Mesothelial cell of epicardium (in vitro differentiated cells): ENCODE data around the gene ECI1. TPM values are rescaled to one million over a fixed set of nuclear protein-coding genes. Genes with fewer than 3 reads are reported as not detected.
"Not testable (repeated sequence)": the region's sequence is repeated elsewhere in the genome, so short reads cannot be mapped to it uniquely, and the experiment has no call there.

ENCODE experiments used
- DNase-seq, 2 experiments: peaks; one replicate each; pipeline ENCODE4 v3.0.0; 2021; ENCODE audit warnings: low spot score in 2 of 2; ENCODE audit not compliant: unreplicated experiment in 2 of 2
- H3K27ac Mint-ChIP-seq: 2 replicates; pipeline ENCODE4 v1.8.0; 2021; ENCODE audit warnings: mixed read lengths
- H3K27me3 Mint-ChIP-seq: 2 replicates; pipeline ENCODE4 v1.8.0; 2021; ENCODE audit warnings: low read depth, mixed read lengths
- H3K36me3 Mint-ChIP-seq: 2 replicates; pipeline ENCODE4 v1.8.0; 2021; ENCODE audit warnings: mixed read lengths
- H3K4me1 Mint-ChIP-seq: 2 replicates; pipeline ENCODE4 v1.8.0; 2021; ENCODE audit warnings: mixed read lengths
- H3K4me3 Mint-ChIP-seq: 2 replicates; pipeline ENCODE4 v1.8.0; 2021; ENCODE audit warnings: mild to moderate bottlenecking, moderate library complexity, mixed read lengths
- H3K9me3 Mint-ChIP-seq: 2 replicates; pipeline ENCODE4 v1.8.0; 2021; ENCODE audit warnings: mixed read lengths
- CTCF ChIP-seq: fragments of 200-600 bp; sonication (generic); IDR thresholded peaks from one replicate; pipeline ENCODE4 v1.5.0; 2021; ENCODE audit warnings: antibody characterized with exemption; ENCODE audit not compliant: unreplicated experiment
- total RNA-seq: library from RNA; stranded (reverse); gene quantifications from 3 replicates; pipeline ENCODE4 v1.2.1, GENCODE V29; 2021

ECI1 gene
- total RNA-seq, 1 donor from 2014 or later = 53.3 TPM

GRCh38 chr16:2206780-2207433 is 44.5 kb downstream of the ECI1 start:
- no peak for DNase-seq
- Mint-ChIP-seq H3K9me3 (no peaks in the 10 kb centered on the region), H3K4me3 (peak overlapping the region; percentile 79), H3K4me1 (peaks cover 9% of the 10 kb centered on the region), H3K27ac (no peak overlapping the region), H3K36me3 (peaks cover 6% of the 10 kb centered on the region), H3K27me3 (no peaks in the 10 kb centered on the region)
- no peak for TF ChIP-seq CTCF

GRCh38 chr16:2206420-2206779 is 45.0 kb downstream of the ECI1 start:
- peak overlapping the region; percentile 30 for H3K27ac Mint-ChIP-seq
- peaks cover 2% of the 10 kb centered on the region for H3K27me3 Mint-ChIP-seq

GRCh38 chr16:2205967-2206313 is 45.4 kb downstream of the ECI1 start:
- Mint-ChIP-seq H3K36me3 (peaks cover 6% of the 10 kb centered on the region), H3K27ac (no peak overlapping the region), H3K9me3 (no peaks in the 10 kb centered on the region), H3K4me3 (peak overlapping the region; percentile 79), H3K4me1 (peaks cover 9% of the 10 kb centered on the region), H3K27me3 (peaks cover 2% of the 10 kb centered on the region)
- peak; percentile 1 for TF ChIP-seq CTCF
- no peak for DNase-seq

More at GRCh38 chr16:2206420-2206779, 45.0 kb downstream of the ECI1 start:
- H3K36me3 Mint-ChIP-seq = peaks cover 6% of the 10 kb centered on the region
- DNase-seq = no peak
- H3K4me3 Mint-ChIP-seq = peak overlapping the region; percentile 79
- no peak for TF ChIP-seq CTCF
- H3K9me3 Mint-ChIP-seq = no peaks in the 10 kb centered on the region
- peaks cover 9% of the 10 kb centered on the region for H3K4me1 Mint-ChIP-seq

- Mint-ChIP-seq H3K36me3 (peaks cover 6% of the 10 kb centered on the region), H3K4me1 (peaks cover 9% of the 10 kb centered on the region), H3K9me3 (no peaks in the 10 kb centered on the region), H3K27ac (peak within 1 kb of the TSS; percentile 86), H3K27me3 (peaks cover 7% of the 10 kb centered on the region), H3K4me3 (peak within 1 kb of the TSS; percentile 79)
- peak; percentile 12 for TF ChIP-seq CTCF
- peak; percentile 84 to 92 for DNase-seq
Observed at GRCh38 chr16:2205104-2205966, 46.1 kb downstream of the ECI1 start, which contains the start of gene MLST8. TSS of gene MLST8 (plus strand) at chr16:2205454. CDS start at chr16:2206086, 632 bp downstream.

- peak overlapping the region; percentile 73 for H3K27ac Mint-ChIP-seq
- no peak for TF ChIP-seq CTCF
- DNase-seq = no peak
Observed at GRCh38 chr16:2204416-2205103, 46.8 kb downstream of the ECI1 start.

GRCh38 chr16:2203119-2203688 is 48.2 kb downstream of the ECI1 start:
- not testable (repeated sequence) for H3K4me1 Mint-ChIP-seq, H3K9me3 Mint-ChIP-seq, H3K27ac Mint-ChIP-seq, H3K36me3 Mint-ChIP-seq, DNase-seq
- Mint-ChIP-seq H3K27me3 (peaks cover 24% of the 10 kb centered on the region), H3K4me3 (peak overlapping the region; percentile 55)

More at GRCh38 chr16:2204416-2205103, 46.8 kb downstream of the ECI1 start:
- Mint-ChIP-seq H3K9me3 (no peaks in the 10 kb centered on the region), H3K4me1 (peaks cover 9% of the 10 kb centered on the region), H3K4me3 (peak overlapping the region; percentile 79), H3K36me3 (peaks cover 6% of the 10 kb centered on the region), H3K27me3 (peaks cover 15% of the 10 kb centered on the region)
